Stimulated activated memory B cell treated with anti-CD40 and anti-IgM and Interleukin-4, amounts not matched to agents 10 μg/mL and 1 μg/mL and 100 μg/mL, for 72 hours (primary cell): ENCODE results near the gene THADA.

Experiments
- ATAC-seq: fragments of 150-1000 bp; cut with Tn5 transposase; 2 replicates; pipeline ENCODE4 v1.10.0; 2021
- H3K27ac Mint-ChIP-seq: one replicate; pipeline ENCODE4 v1.8.0; 2022; ENCODE audit warnings: mild to moderate bottlenecking, mixed read lengths
- H3K27me3 Mint-ChIP-seq: one replicate; pipeline ENCODE4 v1.8.0; 2022; ENCODE audit warnings: mixed read lengths
- H3K36me3 Mint-ChIP-seq: one replicate; pipeline ENCODE4 v1.8.0; 2022; ENCODE audit warnings: mixed read lengths
- H3K4me1 Mint-ChIP-seq: one replicate; pipeline ENCODE4 v1.8.0; 2022; ENCODE audit warnings: mixed read lengths
- H3K4me3 Mint-ChIP-seq: one replicate; pipeline ENCODE4 v1.8.0; 2022; ENCODE audit warnings: mild to moderate bottlenecking, moderate library complexity, mixed read lengths
- H3K9me3 Mint-ChIP-seq: one replicate; pipeline ENCODE4 v1.8.0; 2022; ENCODE audit warnings: mixed read lengths

THADA gene

DNA sequence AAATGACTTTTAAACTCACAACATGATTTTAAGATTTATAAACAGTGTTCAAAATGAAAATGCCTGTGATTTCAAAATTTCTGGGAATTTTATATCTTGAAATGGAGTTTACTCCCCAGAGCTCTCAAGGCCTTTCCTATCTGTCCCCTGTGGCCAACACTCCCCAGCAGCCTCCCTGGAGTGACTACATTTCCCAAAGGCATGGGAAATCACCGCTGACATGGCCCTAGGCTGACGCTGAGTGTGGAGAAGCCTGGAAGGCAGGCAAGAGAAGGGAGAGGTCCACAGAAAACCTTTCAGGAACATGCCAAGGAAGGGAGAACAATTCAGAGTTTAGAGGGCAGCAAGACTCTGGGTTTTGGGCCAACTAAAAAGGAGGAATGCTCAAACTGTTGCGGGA, 349.2 kb downstream of the THADA start:
- no peak overlapping the region for H3K27ac Mint-ChIP-seq
- peaks cover 48% of the 10 kb centered on the region for H3K36me3 Mint-ChIP-seq
- H3K9me3 Mint-ChIP-seq: no peaks in the 10 kb centered on the region
- H3K4me1 Mint-ChIP-seq: peaks cover 5% of the 10 kb centered on the region
- no peaks in the 10 kb centered on the region for H3K27me3 Mint-ChIP-seq
- no peak overlapping the region for H3K4me3 Mint-ChIP-seq
- ATAC-seq: no peak

DNA sequence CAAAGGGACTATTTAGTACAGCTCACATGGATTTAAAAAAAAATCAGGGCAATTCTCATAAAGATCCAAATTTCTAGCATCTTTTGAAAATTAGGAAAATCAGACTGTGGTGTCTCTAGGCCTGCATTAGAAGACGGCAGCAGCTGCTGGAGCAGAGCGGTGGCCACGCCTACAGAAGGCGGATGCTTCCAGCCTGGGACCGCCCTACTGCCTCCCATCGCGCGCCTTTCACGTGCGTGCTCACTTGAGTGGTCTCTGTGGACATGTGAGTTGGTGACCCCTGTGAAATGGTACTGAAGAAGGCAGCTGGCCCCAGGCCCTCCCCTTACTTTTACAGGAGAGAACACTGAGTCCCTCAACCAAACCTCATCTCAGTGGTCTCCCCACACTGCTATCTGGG, 354.3 kb downstream of the THADA start:
- no peak overlapping the region for H3K4me3 Mint-ChIP-seq
- H3K27me3 Mint-ChIP-seq: no peaks in the 10 kb centered on the region
- peaks cover 37% of the 10 kb centered on the region for H3K36me3 Mint-ChIP-seq
- ATAC-seq: no peak
- peak overlapping the region; percentile 90 for H3K27ac Mint-ChIP-seq
- no peaks in the 10 kb centered on the region for H3K9me3 Mint-ChIP-seq
- peaks cover 42% of the 10 kb centered on the region for H3K4me1 Mint-ChIP-seq

DNA sequence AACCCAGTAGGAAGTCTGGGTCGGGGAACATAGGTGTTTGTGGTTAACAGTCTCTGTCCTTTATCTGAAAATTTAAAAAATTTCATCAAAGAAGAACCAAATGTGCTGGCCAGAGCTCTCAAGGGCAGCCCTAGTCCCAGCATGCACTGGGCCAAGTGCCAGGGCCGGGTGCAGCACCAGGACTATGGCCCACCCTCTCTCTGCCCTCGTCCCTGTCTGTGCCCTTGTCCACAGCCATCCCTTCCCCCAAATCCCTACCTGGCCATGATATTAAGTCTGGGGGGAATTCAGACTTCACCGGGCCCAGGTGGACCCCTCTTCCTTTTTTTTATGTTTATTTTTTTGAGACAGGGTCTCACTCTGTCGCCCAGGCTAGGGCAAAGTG, 355.1 kb downstream of the THADA start:
- peak overlapping the region; percentile 90 for H3K27ac Mint-ChIP-seq
- H3K9me3 Mint-ChIP-seq: no peaks in the 10 kb centered on the region
- H3K4me1 Mint-ChIP-seq: peaks cover 42% of the 10 kb centered on the region
- no peak overlapping the region for H3K4me3 Mint-ChIP-seq
- no peaks in the 10 kb centered on the region for H3K27me3 Mint-ChIP-seq
- peak; percentile 5 for ATAC-seq
- H3K36me3 Mint-ChIP-seq: peaks cover 31% of the 10 kb centered on the region

DNA sequence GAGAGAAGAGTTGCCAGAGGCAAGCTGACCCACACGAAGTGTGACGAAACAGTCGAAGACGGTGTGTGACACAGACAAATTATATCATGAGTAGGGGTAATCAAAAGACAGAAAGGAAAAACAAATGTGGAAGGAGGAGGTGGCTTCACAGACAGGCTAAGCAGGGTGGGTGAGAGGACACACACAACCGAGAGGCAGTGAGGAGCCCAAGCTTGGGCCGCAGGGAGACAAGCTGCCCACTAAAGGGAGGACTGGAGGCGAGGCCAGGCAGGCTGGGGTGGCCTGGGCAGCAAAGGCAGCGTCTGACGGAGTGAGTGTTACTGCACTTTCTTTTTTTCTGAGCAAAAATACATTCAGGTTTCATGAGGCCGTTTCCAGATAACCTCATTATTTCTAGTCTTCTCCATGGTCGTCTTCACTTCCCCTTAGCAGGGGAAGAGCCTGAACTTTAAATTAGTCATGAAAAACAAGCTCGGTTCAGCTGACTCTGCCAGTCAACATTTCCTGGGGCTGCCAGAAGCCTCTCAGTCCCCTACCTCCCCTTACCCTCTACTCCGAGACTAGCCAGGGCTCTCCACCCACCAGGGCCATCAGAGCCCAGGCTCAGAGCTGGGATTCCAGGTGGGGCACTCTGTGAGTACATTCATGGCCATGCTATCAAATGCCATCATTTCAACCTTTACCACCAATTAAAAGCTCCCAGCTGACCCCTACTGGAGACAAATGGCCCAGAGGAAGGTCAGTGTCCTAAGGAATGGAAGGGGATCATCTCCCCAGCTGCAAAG, 355.7 kb downstream of the THADA start:
- Mint-ChIP-seq H3K36me3 (peaks cover 29% of the 10 kb centered on the region), H3K27me3 (no peaks in the 10 kb centered on the region), H3K9me3 (no peaks in the 10 kb centered on the region), H3K4me3 (peak overlapping the region; percentile 4), H3K27ac (peak overlapping the region; percentile 90), H3K4me1 (peaks cover 42% of the 10 kb centered on the region)
- peak; percentile 89 for ATAC-seq

DNA sequence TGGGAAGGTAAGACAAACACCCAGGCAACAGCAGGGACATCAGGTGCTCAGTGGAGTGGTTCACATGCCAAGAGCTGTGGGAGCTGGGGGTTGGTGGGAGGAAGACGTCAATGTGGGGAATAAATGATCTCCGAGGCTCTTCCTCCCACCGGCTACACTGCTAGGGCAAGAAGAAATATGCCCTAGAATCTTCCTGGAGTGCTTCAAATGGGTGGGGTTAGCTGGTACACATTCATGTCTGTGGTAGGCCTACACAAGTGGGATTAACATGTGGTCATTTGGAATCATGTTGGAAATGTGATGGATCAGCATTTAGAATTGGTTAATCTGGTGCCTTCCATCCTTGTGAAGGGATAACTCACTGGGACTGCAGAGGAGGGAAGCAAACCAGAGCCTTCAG, 357.0 kb downstream of the THADA start:
- Mint-ChIP-seq H3K9me3 (no peaks in the 10 kb centered on the region), H3K27me3 (no peaks in the 10 kb centered on the region), H3K36me3 (peaks cover 23% of the 10 kb centered on the region), H3K4me3 (no peak overlapping the region), H3K4me1 (peaks cover 51% of the 10 kb centered on the region), H3K27ac (peak overlapping the region; percentile 90)
- ATAC-seq: no peak

DNA sequence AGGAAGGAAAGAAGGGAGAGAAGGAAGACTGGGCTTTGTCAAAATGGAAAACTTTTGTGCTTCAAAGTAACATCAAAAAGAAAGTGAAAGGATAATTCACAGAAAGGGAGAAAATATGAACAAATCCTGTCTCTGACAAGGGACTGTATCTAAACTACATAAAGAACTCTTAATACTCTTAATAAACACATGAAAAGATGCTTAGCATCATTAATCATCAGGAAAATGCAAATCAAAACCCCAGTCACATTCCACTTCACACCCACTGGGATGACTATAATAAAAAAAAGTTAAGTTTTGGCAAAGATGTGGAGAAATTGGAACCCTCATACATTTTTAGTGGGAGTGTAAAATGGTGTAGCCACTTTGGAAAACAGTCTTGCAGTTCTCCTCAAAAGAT, 357.7 kb downstream of the THADA start:
- H3K9me3 Mint-ChIP-seq: no peaks in the 10 kb centered on the region
- H3K4me1 Mint-ChIP-seq: peaks cover 57% of the 10 kb centered on the region
- H3K36me3 Mint-ChIP-seq: peaks cover 20% of the 10 kb centered on the region
- no peak overlapping the region for H3K4me3 Mint-ChIP-seq
- ATAC-seq: no peak
- H3K27me3 Mint-ChIP-seq: no peaks in the 10 kb centered on the region
- H3K27ac Mint-ChIP-seq: peak overlapping the region; percentile 90

DNA sequence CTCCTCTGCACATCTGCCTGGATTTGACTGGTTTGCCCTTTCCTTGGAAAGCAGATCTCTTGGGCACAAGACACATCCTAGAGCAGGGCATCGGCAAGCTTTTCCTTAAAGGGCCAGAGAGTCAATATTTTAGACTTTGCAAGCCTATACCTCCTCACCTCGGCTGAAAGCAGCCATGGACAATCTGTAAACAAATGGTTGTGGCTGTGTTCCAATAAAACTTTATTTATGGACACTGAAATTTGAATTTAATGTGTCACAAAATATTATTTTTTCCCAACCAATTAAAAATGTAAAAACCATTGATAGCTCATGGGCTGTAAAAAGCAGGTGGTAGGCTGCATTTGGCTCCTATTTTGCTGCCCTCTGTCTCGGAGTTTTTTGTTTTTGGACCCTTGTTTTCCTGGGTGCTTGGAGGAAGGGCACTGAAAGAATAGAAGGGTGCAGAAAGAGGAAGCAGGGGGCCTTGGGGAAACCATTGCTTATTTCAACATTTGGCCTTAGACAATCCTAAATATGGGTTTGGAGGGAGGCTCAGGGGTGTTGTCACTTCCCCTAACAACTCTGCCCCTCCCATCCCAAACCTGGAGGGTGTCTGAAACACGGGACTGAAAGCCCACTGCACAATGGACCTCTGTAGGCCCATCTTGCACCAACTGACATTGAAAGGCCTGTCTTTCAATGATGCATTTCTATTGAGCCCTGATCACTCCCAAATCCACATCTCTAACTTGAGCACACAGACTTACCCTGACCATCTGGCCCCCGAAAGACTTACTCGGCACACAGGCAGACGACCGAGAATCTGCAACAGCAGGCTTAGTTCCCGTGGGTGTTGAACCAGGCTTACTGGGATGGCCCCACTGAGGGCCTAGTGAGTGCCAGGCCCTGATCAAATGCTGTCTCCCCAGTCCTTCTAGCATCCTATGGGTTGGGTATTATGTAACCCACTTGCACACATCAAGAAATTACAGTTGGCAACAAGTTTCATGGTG, 362.3 kb downstream of the THADA start:
- Mint-ChIP-seq H3K36me3 (peaks cover 27% of the 10 kb centered on the region), H3K27me3 (no peaks in the 10 kb centered on the region), H3K4me1 (peaks cover 59% of the 10 kb centered on the region), H3K27ac (peak overlapping the region; percentile 71), H3K9me3 (no peaks in the 10 kb centered on the region), H3K4me3 (no peak overlapping the region)
- peak; percentile 49 for ATAC-seq

DNA sequence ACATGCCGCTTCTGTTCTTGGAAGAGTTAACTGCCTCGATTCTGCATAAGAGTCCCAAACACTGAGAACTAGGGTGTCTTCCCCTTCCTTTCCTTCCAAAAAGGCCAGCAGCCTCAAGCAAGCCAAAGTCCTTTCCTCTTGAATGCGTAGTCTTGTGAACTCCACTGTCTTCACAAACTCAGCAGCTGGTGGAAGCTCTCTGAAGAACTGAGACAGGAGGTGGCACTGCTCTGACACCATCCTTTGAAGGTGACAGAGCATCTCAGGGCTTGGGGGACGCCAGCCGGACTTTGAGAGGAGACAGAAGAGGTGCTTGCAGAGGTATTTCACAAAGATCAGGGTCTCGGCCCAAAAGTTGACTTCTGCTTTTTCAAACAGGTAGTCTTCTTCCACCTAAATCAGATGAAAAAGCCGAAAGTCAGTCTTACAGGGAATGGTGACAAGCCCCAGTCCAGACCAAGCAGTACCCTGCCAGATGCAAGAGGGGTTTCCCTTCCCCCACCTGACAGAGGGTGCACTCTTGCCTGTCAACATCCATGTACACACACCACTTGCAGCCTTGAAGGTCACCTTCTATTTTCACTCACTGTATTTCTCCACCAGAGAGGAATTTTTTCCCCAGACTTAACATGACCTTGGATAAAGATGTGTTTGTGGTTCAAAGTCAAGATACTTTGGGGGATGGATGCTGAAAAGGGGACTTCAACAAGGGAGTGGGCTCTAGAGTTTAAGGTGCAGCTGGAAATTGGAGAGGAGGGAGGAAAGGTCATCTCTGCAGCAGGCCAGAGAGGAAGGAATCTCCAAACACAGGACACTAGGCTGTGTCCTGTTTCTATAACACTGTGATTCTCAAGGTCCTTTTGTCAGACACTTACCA, 364.6 kb downstream of the THADA start:
- Mint-ChIP-seq H3K9me3 (no peaks in the 10 kb centered on the region), H3K27me3 (no peaks in the 10 kb centered on the region), H3K4me1 (peaks cover 63% of the 10 kb centered on the region), H3K27ac (peak overlapping the region; percentile 71), H3K4me3 (no peak overlapping the region), H3K36me3 (peaks cover 21% of the 10 kb centered on the region)
- ATAC-seq: no peak

DNA sequence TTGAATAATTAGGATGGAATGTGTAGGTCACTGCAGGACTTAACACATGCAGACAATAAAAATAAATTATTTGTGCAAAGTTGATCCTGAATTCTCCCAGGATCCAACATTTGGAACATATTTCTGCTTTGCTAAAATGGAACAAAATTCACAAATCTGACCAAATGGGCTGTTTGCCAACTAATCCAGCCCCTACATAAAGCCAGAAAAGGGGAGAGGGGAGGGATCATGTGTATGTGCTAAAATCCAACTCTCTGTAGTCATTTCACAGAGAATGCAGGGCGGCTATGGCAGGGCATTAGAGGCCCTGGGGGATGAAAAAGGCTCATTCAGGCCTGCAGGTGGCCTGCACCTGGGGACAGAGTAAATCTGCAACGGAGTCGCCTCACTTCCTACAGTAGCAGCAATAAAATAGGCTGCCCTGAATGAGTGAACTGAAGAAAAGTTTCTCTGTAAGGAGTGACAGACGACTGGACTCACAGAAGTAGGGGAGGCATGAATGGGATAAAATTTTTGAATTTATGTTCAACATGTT, 365.4 kb downstream of the THADA start:
- Mint-ChIP-seq H3K4me3 (no peak overlapping the region), H3K9me3 (no peaks in the 10 kb centered on the region), H3K36me3 (peaks cover 29% of the 10 kb centered on the region), H3K27me3 (no peaks in the 10 kb centered on the region), H3K27ac (peak overlapping the region; percentile 71), H3K4me1 (peaks cover 63% of the 10 kb centered on the region)
- no peak for ATAC-seq

DNA sequence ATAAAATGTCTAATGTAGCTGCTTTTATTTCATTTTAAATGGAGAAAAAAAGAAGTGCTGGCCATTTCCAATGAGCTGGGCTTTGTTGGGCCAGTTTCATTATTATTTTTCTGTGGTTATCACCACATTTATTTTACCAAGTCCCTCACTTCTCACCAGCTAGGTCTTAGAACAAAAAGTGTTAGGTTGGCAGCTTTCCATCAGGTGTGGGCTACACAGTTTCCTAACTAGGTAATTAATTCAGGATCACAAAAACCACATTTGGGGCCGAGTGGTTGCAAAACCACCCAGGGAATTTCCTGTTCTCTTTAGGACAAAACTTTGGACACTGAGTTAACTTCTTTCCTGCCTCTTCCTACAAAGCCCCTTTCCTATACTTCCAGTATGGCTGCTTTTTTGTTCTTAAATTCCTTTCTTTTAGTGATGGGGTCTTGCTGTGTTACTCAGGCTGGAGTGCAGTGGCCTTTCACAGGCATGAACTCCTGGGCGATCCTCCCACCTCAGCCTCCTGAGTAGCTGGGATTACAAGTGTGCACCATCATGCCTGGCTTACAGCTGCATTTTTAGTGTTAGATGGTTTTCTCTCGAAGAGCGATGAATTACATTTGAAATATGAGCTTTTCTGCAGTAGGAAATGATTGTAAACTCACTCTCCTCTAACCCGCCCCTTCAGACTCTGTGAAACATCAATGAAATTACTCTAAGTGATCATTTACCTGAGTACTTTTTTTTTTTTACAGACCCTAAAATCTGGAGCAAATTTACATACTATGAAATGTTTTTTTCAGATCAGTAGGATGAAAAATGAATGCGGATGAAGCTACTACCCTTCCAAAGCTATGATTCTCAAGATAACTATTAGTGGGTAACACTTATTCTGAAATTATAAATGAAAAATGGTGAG, 366.8 kb downstream of the THADA start:
- peaks cover 40% of the 10 kb centered on the region for H3K36me3 Mint-ChIP-seq
- peak overlapping the region; percentile 32 for H3K4me3 Mint-ChIP-seq
- H3K27me3 Mint-ChIP-seq: no peaks in the 10 kb centered on the region
- peaks cover 56% of the 10 kb centered on the region for H3K4me1 Mint-ChIP-seq
- peak overlapping the region; percentile 18 for H3K27ac Mint-ChIP-seq
- no peak for ATAC-seq
- no peaks in the 10 kb centered on the region for H3K9me3 Mint-ChIP-seq

DNA sequence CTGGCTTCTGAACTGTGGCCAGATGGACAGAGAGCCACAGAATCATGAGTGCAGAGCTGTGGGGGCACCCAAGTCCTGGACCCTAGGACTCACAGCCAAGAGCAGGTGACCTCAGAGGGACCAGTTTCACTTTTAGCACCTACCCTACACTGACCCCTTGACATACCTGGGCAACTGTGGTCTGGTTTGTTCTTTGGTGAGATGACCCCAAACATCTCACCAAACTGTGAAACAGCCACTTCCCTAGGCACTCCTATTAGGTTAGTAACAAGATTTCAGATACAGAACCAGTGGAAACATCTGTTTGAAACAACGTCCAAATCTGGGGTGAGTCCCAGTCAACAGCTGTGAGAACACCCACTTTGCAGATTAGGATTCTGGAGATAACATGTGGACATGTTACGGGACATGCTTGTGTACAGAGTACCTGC, 367.5 kb downstream of the THADA start:
- Mint-ChIP-seq H3K27ac (peak overlapping the region; percentile 93), H3K4me3 (peak overlapping the region; percentile 98), H3K4me1 (peaks cover 49% of the 10 kb centered on the region), H3K36me3 (peaks cover 47% of the 10 kb centered on the region), H3K9me3 (no peaks in the 10 kb centered on the region), H3K27me3 (no peaks in the 10 kb centered on the region)
- no peak for ATAC-seq

DNA sequence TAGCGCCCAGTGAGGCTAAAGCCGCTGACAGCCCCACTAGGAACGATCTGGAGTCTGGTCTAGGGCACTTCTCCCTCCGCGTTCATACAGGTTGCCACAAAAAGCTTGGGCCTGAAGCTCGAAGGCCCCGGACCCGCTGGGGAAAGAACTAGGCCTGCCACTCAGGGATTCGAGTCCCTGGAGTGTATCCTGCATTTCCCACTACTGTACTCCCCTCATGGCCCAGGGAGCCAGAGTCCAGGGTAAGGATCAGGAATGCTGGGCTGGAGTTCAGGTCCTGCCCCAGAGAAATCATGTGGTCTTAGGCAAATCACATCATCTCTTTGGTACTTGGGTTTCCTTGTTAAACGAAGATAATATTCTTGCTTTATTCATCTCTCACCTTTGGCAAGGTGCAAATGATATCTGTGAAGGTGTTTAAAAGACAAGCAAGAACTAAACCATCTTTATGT, 368.0 kb downstream of the THADA start:
- H3K9me3 Mint-ChIP-seq: no peaks in the 10 kb centered on the region
- peaks cover 47% of the 10 kb centered on the region for H3K36me3 Mint-ChIP-seq
- H3K27ac Mint-ChIP-seq: peak overlapping the region; percentile 93
- peak overlapping the region; percentile 98 for H3K4me3 Mint-ChIP-seq
- no peaks in the 10 kb centered on the region for H3K27me3 Mint-ChIP-seq
- peaks cover 44% of the 10 kb centered on the region for H3K4me1 Mint-ChIP-seq
- no peak for ATAC-seq

DNA sequence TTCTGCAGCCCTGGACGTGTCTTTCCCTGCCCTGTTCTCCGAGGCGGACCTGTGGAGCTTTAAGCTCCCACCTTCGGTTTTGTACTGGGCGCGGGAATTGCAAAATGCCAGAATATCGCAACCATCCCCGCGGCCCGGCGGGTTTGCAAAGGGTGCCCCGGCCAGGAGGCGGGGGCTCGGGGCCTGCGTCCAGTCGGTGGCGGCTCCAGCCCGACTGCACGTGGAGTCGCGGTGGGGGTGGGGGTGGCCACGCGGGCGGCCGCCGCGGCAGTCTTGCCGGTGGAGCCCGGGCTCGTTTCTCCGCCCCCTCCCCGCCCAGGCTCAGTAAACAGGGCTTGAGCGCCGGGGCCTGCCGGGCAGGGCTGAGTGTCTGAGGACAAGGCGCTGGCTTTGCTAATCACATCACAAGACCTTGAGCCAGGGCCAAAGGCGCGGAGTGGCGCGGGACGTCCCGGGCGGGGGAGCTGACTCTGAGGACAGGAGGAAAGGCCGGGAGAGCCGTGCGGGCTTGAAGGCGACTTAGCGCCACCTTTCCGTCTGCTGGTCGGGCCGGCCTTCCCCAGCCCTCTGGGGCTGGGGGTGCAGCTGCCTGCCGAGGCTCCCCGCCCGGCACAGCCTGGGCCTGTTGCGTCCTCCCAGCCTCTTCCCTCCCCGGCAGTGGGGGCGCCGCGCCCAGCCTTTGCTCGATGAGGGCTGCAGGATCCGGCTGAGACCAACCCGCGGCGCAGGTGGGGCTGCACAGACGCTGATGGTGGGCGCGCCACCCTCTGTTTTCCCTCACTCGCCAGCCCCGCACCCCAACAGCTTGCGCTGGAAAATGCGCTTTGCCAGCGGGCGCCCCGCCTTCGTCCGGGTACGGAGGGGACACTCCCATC, 368.6 kb downstream of the THADA start:
- Mint-ChIP-seq H3K4me1 (peaks cover 42% of the 10 kb centered on the region), H3K27ac (peak overlapping the region; percentile 93), H3K36me3 (peaks cover 47% of the 10 kb centered on the region), H3K27me3 (no peaks in the 10 kb centered on the region), H3K9me3 (no peaks in the 10 kb centered on the region), H3K4me3 (peak overlapping the region; percentile 98)
- peak; percentile 62 for ATAC-seq
